Loucy (cell line): ENCODE results near the gene SH3RF1.

Experiments
- EZH2phosphoT487 ChIP-seq: fragments of 200-600 bp; IDR thresholded peaks from 2 replicates; pipeline ENCODE4 v1.6.1; 2018; ENCODE audit warnings: antibody characterized with exemption, mild to moderate bottlenecking, moderate library complexity, borderline replicate concordance
- TF ChIP-seq, protein P1 (sequence below): fragments of 200-600 bp; sonication (generic); conservative IDR thresholded peaks from 2 replicates; pipeline ENCODE4 v1.5.1; 2014; ENCODE audit warnings: mild to moderate bottlenecking, antibody characterized with exemption, low read length

DNA sequence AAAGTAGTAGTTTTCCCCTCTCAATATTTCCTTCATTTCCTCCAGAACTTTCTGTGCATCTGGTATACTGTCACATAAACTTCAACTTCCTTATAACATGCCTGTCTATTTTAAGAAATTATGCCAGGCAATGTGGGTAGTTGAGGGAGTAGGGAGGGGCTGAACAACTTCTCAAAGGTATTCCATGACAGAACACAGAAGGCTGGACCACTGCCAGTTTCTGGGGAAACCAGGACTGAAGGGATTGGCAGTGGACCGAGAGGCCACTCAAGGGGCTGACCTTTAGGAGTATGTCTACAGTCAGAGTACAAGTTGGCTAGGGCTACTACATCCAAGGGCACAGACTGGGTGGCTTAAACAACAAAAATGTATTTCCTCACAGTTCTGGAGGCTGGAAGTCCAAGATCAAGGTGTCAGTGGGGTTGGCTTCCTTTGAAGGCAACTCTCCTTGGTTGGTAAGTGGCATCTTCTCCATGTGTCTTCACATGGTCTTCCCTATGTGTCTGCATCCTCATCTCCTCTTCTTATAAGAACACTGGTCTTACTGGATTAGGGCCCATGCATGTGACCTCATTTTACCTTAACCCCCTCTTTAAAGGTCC, 6.9 kb downstream of the SH3RF1 start:
- TF ChIP-seq, protein P1, sequence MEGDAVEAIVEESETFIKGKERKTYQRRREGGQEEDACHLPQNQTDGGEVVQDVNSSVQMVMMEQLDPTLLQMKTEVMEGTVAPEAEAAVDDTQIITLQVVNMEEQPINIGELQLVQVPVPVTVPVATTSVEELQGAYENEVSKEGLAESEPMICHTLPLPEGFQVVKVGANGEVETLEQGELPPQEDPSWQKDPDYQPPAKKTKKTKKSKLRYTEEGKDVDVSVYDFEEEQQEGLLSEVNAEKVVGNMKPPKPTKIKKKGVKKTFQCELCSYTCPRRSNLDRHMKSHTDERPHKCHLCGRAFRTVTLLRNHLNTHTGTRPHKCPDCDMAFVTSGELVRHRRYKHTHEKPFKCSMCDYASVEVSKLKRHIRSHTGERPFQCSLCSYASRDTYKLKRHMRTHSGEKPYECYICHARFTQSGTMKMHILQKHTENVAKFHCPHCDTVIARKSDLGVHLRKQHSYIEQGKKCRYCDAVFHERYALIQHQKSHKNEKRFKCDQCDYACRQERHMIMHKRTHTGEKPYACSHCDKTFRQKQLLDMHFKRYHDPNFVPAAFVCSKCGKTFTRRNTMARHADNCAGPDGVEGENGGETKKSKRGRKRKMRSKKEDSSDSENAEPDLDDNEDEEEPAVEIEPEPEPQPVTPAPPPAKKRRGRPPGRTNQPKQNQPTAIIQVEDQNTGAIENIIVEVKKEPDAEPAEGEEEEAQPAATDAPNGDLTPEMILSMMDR, result no peak
- no peak for TF ChIP-seq EZH2phosphoT487
